NCI-H526 (cell line): ENCODE results near the gene DAAM1.

ENCODE experiments used
- DNase-seq, 2 experiments: peaks; one replicate each; lab custom pipeline; 2025; lab: John Stamatoyannopoulos, UW

The DAAM1 gene

GRCh38 chr14:59188461-59189090, at the start of gene DAAM1:
TSS of gene DAAM1 (plus strand) at chr14:59188667. CDS start at chr14:59263478, 74,811 bp downstream.
- peak; percentile 98 to 99 for DNase-seq

GRCh38 chr14:59139324-59139723, 49.1 kb upstream of the DAAM1 start:
- DNase-seq = no peak

- no peak for DNase-seq
Observed at GRCh38 chr14:59140106-59140843, 48.2 kb upstream of the DAAM1 start.

- no peak for DNase-seq
Observed at GRCh38 chr14:59146484-59146883, 42.0 kb upstream of the DAAM1 start.

- DNase-seq = no peak
Observed at GRCh38 chr14:59147007-59147406, 41.5 kb upstream of the DAAM1 start.

- no peak for DNase-seq
Observed at GRCh38 chr14:59148334-59148900, 40.0 kb upstream of the DAAM1 start.

GRCh38 chr14:59150990-59151389, 37.5 kb upstream of the DAAM1 start:
- DNase-seq = no peak

- no peak for DNase-seq
Observed at GRCh38 chr14:59154373-59154772, 34.1 kb upstream of the DAAM1 start.

GRCh38 chr14:59155886-59156285, 32.6 kb upstream of the DAAM1 start:
- no peak for DNase-seq

GRCh38 chr14:59159169-59159568, 29.3 kb upstream of the DAAM1 start:
- no peak for DNase-seq

- no peak for DNase-seq
Observed at GRCh38 chr14:59160506-59160905, 28.0 kb upstream of the DAAM1 start.

- DNase-seq = no peak
Observed at GRCh38 chr14:59161561-59162175, 26.8 kb upstream of the DAAM1 start.

- DNase-seq = no peak
Observed at GRCh38 chr14:59166258-59166657, 22.2 kb upstream of the DAAM1 start.

GRCh38 chr14:59175404-59175803, 13.1 kb upstream of the DAAM1 start:
- DNase-seq = no peak

GRCh38 chr14:59176765-59177164, 11.7 kb upstream of the DAAM1 start:
- no peak for DNase-seq

GRCh38 chr14:59177262-59177661, 11.2 kb upstream of the DAAM1 start:
- DNase-seq = no peak

- DNase-seq = no peak
Observed at GRCh38 chr14:59181791-59182190, 6.7 kb upstream of the DAAM1 start.

GRCh38 chr14:59182641-59183040, 5.8 kb upstream of the DAAM1 start:
- no peak for DNase-seq

- no peak for DNase-seq
Observed at GRCh38 chr14:59183150-59183549, 5.3 kb upstream of the DAAM1 start.

GRCh38 chr14:59184396-59184795, 4.1 kb upstream of the DAAM1 start:
- DNase-seq = no peak

GRCh38 chr14:59185676-59186075, 2.8 kb upstream of the DAAM1 start:
- no peak for DNase-seq

GRCh38 chr14:59186306-59186705, 2.2 kb upstream of the DAAM1 start:
- DNase-seq = no peak

- no peak for DNase-seq
Observed at GRCh38 chr14:59187118-59187517, 1.3 kb upstream of the DAAM1 start.
